ENCODE measurements around the gene SLC35F3.

The SLC35F3 gene

DNA sequence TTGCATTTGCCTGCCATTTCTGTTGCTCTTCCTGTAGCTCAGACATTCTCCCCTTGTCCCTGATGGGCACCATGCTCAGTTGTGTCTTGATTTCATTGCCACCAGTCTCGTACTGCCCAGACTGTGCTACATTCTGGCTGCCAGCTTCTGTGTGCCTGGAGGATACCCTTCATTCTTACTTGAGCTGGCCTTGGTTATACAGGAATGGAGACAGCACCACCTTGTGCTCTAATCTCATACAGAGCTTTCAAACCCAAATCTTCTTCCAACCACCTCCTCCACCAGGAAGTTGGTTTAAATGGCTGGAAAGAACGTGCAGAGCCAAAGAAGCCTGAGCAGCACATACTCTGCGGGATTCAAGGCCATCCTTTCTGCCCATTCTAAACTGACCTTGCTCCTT is 165.3 kb downstream of the SLC35F3 start:
- Mint-ChIP-seq H3K27ac (no peak overlapping the region), H3K4me1 (no peaks in the 10 kb centered on the region), H3K27me3 (ENCODE audit: low read depth) (peaks cover 4% of the 10 kb centered on the region), H3K9me3 (no peaks in the 10 kb centered on the region), H3K4me3 (no peak overlapping the region), H3K36me3 (ENCODE audit: low read depth) (no peaks in the 10 kb centered on the region)
- TF ChIP-seq, protein P1, sequence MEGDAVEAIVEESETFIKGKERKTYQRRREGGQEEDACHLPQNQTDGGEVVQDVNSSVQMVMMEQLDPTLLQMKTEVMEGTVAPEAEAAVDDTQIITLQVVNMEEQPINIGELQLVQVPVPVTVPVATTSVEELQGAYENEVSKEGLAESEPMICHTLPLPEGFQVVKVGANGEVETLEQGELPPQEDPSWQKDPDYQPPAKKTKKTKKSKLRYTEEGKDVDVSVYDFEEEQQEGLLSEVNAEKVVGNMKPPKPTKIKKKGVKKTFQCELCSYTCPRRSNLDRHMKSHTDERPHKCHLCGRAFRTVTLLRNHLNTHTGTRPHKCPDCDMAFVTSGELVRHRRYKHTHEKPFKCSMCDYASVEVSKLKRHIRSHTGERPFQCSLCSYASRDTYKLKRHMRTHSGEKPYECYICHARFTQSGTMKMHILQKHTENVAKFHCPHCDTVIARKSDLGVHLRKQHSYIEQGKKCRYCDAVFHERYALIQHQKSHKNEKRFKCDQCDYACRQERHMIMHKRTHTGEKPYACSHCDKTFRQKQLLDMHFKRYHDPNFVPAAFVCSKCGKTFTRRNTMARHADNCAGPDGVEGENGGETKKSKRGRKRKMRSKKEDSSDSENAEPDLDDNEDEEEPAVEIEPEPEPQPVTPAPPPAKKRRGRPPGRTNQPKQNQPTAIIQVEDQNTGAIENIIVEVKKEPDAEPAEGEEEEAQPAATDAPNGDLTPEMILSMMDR (IDR thresholded peaks at IDR 0.05; ENCODE audit: unreplicated experiment in 3 of 3), result no peak

DNA sequence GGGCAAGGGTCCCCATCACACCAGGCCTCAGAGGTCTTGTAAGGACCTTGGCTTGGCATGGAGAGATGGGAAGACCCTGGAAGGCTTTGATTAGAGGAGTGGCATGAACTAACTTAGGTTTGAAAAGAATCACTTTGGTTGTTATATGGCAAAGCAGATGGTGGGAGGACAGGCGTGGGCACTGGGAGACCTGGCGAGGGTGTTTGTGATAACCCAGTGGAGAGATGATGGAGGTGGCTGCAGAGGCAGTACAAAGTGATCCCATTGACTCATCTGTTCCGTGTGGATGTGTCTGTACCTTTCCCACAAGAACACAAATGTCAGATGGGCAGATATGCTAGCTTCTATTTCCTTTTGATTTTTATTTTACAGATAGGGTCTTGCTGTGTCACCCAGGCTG is 168.3 kb downstream of the SLC35F3 start:
- Mint-ChIP-seq H3K4me3 (no peak overlapping the region), H3K27me3 (ENCODE audit: low read depth) (peaks cover 4% of the 10 kb centered on the region), H3K36me3 (ENCODE audit: low read depth) (no peaks in the 10 kb centered on the region), H3K27ac (no peak overlapping the region), H3K4me1 (no peaks in the 10 kb centered on the region), H3K9me3 (no peaks in the 10 kb centered on the region)
- TF ChIP-seq, protein P1 (IDR thresholded peaks at IDR 0.05; ENCODE audit: unreplicated experiment in 3 of 3), result no peak

DNA sequence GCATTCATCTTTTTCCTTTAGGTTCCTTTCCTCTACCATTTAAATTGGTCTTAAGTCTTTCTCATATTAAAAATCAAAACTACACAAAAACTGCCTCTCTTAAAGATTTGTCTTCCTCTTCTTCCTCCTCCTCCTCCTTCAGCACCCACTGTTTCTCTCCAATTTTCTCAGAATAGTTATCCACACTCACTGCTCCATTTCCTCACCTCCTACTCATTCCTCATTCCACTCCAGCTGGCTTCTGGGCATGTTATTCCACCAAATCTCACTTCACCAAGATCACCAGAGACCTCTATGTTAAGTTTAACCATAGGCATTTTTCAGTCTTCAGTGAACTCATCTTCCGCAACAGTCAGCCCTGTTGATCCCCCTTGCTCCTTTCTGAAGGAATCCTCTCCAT is 173.7 kb downstream of the SLC35F3 start:
- TF ChIP-seq, protein P1 (IDR thresholded peaks at IDR 0.05; ENCODE audit: unreplicated experiment in 3 of 3), result no peak
- Mint-ChIP-seq H3K27me3 (ENCODE audit: low read depth) (no peaks in the 10 kb centered on the region), H3K9me3 (peaks cover 2% of the 10 kb centered on the region), H3K4me3 (no peak overlapping the region), H3K36me3 (ENCODE audit: low read depth) (no peaks in the 10 kb centered on the region), H3K27ac (no peak overlapping the region), H3K4me1 (no peaks in the 10 kb centered on the region)

DNA sequence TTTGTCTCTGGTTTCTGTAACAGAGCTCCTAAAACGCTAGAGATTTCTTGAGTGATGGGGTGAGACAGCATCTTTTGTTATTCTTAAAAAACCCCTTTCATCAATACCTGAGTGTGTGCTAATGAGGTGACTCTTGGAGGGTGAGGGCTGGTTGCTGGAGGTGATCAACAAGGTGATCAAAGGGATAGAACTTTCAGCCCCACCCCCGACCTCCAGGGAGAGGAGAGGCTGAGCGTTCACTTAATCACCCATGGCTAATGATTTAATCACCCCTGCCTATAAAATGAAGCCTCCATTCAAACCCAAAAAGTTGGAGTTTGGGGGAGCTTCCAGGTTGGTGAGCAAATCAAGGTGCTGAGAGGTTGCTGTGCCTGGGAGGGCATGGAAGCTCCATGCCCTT is 175.4 kb downstream of the SLC35F3 start:
- Mint-ChIP-seq H3K27me3 (ENCODE audit: low read depth) (peaks cover 3% of the 10 kb centered on the region), H3K4me3 (no peak overlapping the region), H3K36me3 (ENCODE audit: low read depth) (no peaks in the 10 kb centered on the region), H3K9me3 (peaks cover 2% of the 10 kb centered on the region), H3K4me1 (no peaks in the 10 kb centered on the region), H3K27ac (no peak overlapping the region)
- TF ChIP-seq, protein P1 (IDR thresholded peaks at IDR 0.05; ENCODE audit: unreplicated experiment in 3 of 3), result no peak

DNA sequence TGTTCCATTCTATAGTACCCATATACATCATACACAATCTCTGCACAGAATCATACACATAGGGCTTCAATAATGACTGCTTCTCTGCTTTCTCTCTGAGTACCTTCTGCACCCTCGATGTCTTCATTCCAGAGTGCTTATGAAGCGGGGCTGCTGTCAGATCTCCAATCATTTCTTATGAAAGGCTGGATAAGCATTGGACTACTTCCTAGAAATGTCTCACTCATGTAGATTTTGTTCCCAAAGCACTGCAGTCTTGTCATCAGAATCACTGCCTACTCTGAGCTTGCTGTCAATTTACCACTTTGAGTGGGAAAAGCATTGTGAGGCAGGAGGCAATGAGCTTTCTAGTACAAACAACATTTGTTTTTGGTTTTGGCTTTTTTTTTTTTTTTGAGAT is 179.0 kb downstream of the SLC35F3 start:
- H3K4me3 Mint-ChIP-seq, result no peak overlapping the region
- TF ChIP-seq, protein P1 (IDR thresholded peaks at IDR 0.05; ENCODE audit: unreplicated experiment in 3 of 3), result no peak

DNA sequence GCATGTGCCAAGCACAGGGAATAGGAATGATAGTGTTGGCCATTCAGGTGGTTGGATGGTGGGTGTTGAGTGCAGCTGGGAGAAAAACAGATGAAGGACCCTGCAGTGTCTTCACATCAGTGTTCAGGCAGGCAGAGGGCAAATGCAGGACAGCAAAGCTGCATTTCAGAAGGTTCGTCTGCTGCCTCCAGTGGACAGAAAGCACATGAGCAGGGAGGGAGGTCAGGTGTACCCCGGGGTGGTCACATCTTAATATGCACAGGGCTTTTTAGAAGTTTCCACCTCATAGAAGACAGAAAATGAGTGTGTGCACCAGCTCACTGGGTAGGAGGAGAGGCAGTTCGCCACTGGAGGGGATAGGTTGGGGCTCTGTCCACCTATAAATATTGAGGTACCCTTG is 184.9 kb downstream of the SLC35F3 start:
- Mint-ChIP-seq H3K9me3 (peaks cover 3% of the 10 kb centered on the region), H3K27ac (no peak overlapping the region), H3K27me3 (ENCODE audit: low read depth) (peaks cover 23% of the 10 kb centered on the region), H3K4me1 (peaks cover 10% of the 10 kb centered on the region), H3K4me3 (no peak overlapping the region), H3K36me3 (ENCODE audit: low read depth) (no peaks in the 10 kb centered on the region)
- TF ChIP-seq, protein P1 (IDR thresholded peaks at IDR 0.05; ENCODE audit: unreplicated experiment in 3 of 3), result no peak

More for the DNA sequence above, 179.0 kb downstream of the SLC35F3 start:
- no peaks in the 10 kb centered on the region for H3K4me1 Mint-ChIP-seq
- no peak overlapping the region for H3K27ac Mint-ChIP-seq
- peaks cover 13% of the 10 kb centered on the region for H3K27me3 Mint-ChIP-seq (ENCODE audit: low read depth)
- H3K9me3 Mint-ChIP-seq, result peaks cover 2% of the 10 kb centered on the region
- H3K36me3 Mint-ChIP-seq (ENCODE audit: low read depth), result no peaks in the 10 kb centered on the region

Data from nephron (organoid).